HG03060 (cell line): ENCODE data around the gene MLYCD.

Source experiments
- ATAC-seq: cut with Tn5 transposase; IDR thresholded peaks from one replicate; pipeline ENCODE4 v1.9.1; 2021; ENCODE audit warnings: low read depth, moderate number of reproducible peaks; ENCODE audit not compliant: unreplicated experiment

The MLYCD gene

DNA sequence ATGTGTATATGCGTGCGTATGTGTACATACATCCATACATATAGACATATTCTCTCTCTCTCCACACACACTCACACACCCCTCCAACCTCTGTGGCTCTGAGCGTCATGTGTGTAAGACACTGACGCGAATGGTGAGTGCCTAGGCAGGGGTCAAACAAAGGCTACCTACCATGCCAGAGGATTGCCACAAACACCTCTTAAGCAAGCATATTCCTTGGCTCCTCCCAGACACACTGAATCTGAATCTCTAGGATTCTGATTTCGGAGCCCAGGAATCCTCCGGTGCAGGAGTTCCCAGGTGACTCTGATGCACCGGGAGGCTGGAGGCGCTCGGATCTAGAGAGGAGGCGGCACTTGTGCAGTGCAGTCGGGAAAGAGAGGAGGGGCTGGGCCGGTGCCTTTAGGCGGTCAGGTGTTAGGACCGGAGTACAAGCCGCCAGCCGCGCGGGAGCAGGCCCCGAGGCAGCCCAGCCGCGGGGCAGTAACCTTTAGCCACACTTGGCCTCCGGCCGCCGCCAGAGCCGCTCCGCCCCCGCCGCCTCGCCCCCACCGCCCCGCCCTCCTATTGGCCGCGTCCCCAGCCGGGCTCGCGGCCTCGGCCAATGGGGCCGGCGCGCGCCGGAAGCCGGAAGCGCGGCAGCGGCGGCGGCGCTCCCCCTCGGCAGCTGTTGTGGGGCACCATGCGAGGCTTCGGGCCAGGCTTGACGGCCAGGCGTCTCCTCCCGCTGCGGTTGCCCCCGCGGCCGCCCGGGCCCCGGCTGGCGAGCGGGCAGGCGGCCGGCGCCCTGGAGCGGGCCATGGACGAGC lies at the start of gene MLYCD:
Gene MLYCD (plus strand): TSS at position 653 of the 809 bp plus-strand sequence. CDS start 30 bp downstream, at position 683.
- peak; percentile 45 for ATAC-seq

- ATAC-seq, result no peak
Observed at GRCh38 chr16:83849421-83849820, 49.5 kb upstream of the MLYCD start.

GRCh38 chr16:83850947-83851346 lies 48.0 kb upstream of the MLYCD start:
- no peak for ATAC-seq

DNA sequence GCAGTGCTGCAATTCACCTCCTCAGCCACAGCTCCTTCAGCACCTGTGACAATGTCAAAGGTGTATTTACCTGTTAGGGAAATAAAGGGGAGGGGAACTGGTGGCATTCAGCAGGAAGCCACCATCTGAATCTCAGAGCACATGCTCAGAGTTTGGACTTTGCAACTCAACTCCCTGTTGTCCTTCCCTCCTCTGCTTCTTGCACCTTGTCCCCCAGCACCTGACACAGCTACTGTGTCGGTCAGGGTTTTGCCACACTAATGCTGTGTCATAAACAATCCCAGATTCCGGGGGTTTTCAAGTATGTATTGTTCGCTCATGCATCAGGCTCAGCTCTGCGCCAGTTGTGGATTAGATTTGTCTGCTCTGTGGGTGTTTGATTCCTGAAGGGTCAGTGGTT lies 47.4 kb upstream of the MLYCD start:
- ATAC-seq, result no peak

- no peak for ATAC-seq
Observed at GRCh38 chr16:83852774-83853173, 46.1 kb upstream of the MLYCD start.

DNA sequence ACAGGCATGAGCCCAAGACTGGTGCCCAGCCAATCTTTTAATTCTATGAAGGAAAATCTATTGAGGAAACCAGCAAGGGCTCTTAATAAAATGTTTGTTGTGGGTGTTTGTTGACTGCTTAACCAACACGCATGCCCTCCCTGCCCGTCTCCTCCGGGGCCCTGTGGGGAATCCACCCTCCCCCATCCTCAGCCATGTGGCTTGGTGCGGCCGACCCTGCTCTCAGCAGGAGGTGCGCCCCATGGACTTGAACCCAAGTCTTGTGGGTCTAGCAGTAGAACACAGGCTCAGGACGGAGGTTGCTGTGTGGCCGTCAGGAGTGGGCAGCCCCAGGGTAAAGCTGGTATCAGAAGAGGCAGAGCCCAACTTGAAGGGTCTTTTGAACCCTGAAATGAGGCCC lies 45.1 kb upstream of the MLYCD start:
- no peak for ATAC-seq

GRCh38 chr16:83854420-83854819 lies 44.5 kb upstream of the MLYCD start:
- ATAC-seq, result no peak

- no peak for ATAC-seq
Observed at GRCh38 chr16:83856792-83857191, 42.1 kb upstream of the MLYCD start.

DNA sequence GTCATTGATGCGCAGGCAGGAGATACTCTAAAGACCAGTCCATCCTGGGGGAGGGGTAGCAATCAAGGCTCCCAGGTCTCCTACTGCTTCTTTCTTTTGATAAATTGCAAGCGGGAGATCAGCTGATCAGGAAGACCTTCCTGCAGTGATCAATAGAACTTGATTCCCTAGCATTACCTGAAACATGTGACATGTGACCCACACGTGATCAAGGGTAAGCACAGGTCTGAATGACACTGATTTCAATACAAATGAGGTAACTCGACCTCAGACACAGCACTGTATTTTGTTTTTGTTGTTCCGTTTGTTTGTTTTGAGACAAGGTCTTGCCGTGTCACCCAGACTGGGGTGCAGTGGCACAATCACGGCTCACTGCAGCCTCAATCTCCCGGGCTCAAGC lies 39.6 kb upstream of the MLYCD start:
- no peak for ATAC-seq

GRCh38 chr16:83862661-83863060 lies 36.3 kb upstream of the MLYCD start:
- ATAC-seq, result no peak

- no peak for ATAC-seq
Observed at GRCh38 chr16:83863682-83864081, 35.2 kb upstream of the MLYCD start.

- ATAC-seq, result no peak
Observed at GRCh38 chr16:83870830-83871229, 28.1 kb upstream of the MLYCD start.

DNA sequence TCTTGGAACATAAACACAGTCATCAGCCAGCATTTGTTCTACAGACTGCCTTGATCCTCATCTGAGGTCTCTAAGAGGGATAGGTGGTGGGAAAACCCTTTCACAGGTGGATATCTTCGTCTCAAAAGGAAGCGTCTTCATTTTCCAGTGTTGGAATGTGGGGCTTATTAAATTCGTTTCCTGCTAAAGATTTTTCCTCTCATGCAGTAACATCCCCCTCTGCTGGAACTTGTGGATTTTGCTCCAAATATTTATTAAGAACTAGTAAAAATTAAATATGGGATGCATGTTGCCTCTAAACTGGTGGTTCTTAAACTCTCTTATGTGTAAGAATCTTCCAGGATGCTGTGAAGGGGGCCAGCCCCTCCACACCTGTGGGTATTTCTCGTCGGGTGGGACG lies 20.1 kb upstream of the MLYCD start:
- ATAC-seq, result no peak

DNA sequence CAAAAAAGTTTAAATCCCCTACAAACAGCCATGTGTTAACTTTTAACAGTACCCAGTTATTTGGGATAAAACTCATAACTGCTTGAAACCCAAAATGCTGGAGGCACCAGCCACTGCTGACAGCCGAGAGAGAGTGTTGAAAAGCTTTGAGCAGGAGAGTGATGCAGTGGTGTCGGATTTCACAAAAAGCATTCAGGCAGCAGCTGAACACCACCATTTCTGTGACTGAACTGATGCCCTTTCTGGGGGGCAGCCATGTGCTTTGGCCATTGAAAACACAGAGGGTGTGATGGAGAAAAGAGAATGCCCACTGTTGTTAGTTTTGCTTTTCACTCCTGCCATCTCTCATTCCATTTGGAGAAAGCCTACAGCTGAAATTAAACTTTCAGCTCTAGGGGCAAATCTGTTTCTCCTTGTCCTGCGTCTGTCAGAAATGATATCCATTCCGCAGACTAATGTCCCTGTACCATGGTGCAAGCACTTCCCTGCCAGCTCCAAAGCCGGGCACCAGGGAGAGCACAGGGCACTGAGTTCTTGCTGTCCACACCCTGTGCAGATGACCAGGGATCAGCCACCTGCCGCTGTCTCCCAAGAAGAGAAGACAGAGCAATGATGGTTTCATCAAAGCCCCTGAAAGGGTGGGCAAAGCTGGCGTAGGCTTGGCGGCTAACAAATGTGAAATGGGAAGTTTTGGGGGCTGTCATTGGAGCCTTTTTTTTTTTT lies 16.6 kb upstream of the MLYCD start:
- no peak for ATAC-seq

GRCh38 chr16:83886199-83886971 lies 12.5 kb upstream of the MLYCD start:
- ATAC-seq, result no peak

GRCh38 chr16:83887080-83887479 lies 11.8 kb upstream of the MLYCD start:
- ATAC-seq, result no peak

GRCh38 chr16:83887564-83887963 lies 11.4 kb upstream of the MLYCD start:
- no peak for ATAC-seq

- ATAC-seq, result no peak
Observed at GRCh38 chr16:83888672-83889044, 10.3 kb upstream of the MLYCD start.

DNA sequence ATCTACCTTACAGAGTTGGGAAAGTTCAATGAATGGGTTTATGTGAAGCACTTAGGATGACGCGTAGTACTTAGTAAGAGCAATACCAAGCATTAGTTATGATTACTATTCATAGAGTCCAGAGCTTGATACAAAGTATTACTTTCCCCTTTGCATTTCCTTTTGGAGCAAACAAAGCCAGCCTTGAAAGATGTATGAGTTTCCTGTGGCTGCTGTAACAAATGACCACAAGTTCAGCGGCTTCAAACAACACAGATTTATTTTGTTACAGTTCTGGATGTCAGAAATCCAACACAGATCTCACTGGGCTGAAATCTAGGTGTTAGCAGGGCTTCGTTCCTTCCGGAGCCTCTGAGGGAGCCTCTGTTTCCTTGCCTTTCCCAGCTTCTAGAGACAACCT lies 8.6 kb upstream of the MLYCD start:
- ATAC-seq, result no peak

DNA sequence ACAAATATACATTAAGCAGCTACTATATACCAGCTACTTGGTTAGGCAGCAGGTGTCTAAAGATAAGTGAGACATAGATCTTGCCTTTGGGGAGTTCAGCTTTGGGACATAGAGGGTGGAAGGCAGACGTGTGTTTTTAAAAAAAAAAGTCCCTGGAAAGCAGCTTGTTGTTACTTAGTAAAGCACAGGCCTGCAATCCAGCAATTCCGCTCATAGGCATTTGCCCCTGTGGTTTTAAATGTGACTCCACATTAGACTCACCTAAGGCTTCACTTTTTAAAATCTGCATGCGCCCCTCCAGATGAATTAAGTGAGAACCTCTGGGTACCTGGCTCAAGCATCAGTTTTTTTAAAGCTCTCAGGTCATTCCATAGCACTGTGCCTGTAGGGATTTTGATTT lies 7.2 kb upstream of the MLYCD start:
- no peak for ATAC-seq

DNA sequence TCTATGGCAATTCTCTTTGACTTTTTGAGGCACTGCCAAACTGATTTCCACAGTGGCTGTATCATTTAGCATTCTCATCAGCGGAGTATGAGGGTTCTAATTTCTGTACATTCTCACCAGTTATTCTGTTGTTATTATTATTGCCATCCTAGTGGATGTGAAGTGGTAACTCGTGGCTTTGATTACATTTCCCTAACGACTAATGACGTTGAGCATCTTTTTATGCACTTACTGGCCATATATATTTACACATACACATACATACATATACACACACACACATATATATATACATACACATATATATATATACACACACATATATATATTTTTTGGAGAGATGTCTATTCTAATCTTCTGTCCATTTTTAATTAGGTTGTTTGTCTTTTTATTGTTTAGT lies 3.7 kb upstream of the MLYCD start:
- no peak for ATAC-seq
